ENCODE measurements around the gene ZNF667.

ZNF667 gene

DNA sequence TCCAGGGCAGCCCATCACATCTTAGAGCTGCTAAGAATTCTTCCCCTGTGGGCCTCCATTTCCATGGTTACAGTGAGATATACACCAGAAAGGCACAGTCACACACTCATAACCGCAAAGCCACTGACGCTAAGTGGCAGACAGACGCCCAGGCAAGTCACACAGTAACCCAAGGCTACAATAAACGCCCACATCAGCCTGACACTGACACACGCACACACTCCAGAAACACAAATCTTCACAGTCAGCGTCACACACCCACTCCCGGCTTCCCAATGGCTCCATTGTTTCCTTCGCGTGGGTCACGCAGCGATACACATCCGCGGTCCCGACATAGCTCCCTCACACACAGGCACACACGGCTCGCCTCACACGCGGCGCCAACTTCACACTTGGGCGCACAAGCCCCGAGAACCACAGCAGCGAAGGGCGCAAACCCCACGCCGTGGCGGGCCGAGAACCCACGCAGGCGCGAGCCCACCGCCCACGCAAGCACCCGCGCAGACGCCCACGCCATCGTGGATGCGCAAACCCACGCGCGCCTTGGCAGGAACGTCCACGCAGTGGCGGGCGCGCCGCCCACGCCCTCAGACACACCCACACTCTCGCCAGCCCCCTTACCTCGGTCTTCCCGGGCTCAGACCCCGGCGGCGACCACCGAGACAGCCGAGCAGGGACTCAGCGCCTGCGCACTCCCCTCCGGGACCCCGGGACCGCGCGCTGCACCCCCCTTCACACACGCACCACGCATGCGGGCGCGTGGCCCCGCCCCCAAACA lies at the start of gene ZNF667:
Gene ZNF667 (minus strand): TSS at position 695 of the 778 bp plus-strand sequence. CDS start 14,975 bp downstream, outside the sequence.
- no peak for DNase-seq

DNA sequence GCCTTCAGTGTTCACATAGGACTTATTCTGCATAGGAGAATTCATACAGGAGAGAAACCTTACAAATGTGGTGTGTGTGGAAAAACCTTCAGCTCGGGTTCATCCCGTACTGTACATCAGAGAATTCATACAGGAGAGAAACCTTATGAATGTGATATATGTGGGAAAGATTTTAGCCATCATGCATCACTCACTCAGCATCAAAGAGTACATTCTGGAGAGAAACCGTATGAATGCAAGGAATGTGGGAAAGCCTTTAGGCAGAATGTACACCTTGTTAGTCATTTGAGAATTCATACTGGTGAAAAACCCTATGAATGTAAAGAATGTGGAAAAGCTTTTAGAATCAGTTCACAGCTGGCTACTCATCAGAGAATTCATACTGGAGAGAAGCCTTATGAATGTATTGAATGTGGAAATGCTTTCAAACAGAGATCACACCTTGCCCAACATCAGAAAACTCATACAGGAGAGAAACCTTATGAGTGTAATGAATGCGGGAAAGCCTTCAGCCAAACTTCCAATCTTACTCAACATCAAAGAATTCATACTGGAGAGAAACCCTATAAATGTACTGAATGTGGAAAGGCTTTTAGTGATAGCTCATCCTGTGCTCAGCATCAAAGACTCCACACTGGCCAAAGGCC lies 48.2 kb upstream of the ZNF667 start:
- DNase-seq = no peak

DNA sequence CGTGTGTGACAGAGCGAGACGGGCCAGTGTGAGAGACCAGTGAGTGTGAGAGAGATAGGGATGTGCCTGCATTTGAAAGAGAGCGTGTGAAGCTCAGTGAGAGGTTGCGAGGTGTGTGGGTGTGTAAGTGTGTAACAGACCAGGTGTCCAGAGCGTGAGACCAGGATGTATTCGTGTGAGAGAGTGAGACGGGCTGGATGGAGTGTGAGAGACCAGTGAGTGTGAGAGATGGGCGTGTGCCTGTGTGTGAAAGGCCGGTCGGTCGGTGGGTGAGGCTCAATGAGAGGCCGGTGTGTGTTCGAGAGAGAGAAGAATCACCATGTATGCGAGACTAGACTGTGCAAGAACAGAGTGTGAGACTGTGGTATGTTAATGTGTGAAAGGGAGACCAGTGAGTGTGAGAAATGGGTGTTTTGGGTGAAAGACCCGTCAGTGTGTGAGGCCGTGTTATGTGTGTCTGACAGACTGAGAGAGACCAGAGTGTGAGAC lies 31.2 kb upstream of the ZNF667 start:
- no peak for DNase-seq

DNA sequence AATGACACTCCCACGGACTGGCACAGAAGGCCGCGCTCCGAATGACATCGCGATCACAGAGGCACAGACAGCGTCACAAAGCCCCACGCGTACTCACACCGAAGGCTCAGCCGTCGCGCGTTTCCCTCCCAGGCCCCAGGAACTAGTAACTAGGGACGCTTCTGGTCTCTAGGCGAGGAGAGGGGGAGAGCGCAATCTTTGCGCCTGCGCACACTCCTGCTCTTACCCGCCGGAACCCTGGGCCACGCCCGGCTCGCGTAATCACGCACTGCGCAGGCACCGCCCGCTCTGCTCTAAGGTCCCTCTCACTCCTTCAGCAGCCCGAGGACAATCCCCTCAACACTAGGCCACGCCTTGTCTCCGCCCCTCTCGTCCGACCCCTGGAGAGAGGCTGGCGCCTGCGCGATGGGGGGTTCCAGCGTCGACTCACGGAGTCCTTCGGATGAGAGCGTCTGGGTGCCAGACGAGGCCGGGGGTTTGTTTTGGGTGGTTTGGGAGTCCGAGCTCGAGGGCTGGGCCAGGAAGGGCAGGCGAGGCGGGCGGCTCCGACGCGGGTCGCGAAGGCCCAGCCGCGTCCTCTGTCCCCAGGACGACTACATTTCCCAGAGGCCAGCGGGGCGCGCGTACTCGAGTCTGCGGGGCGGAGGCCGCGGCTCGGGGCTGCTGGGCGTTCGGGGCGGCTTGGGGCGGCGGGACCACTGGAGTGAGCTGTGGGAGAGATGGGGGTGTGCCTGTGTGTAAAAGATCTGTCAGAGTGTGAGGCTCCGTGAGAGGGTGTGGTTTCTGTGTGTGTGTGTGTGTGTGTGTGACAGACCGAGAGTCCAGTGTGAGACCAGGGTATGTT lies 30.5 kb upstream of the ZNF667 start, which contains the start of gene ZNF471:
Gene ZNF471 (plus strand): TSS at position 410 of the 844 bp plus-strand sequence. CDS start 3,717 bp downstream, outside the sequence.
- no peak for DNase-seq

DNA sequence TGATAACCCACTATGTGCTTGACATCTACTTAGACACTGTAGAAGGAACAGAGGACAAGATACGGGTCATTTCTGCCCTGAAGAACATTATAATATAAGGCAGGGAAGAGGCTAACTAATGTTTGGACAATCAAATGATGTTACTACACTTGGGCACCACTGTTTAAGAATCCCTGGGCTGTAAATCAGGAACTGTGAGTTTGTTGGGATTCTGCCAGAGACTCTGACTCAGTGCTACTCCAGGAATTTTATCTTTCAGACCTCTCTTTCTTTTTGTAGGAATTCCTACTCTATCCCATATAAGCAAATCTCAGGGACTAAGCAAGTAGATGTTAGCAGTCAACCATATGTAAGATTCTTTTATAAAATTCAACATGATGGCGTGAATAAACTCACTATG lies 27.4 kb upstream of the ZNF667 start:
- no peak for DNase-seq

DNA sequence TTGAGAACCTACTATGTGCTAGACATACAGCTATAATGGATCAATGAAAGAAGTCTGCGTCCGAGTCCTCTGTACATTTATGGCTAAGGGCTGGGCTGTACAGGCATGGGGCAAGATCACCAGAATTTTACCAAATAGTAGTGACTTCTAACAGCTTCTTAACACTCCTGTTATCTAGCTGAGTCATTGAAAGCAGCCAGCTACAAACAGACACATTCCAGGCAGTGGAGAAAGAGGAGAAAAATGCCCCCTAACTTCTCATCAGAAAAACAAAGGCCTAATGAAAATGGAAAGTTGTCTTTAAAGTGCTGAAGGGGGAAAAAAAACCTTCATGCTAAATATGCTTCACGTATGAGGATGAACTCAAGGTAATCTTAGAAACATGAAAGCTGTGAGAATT lies 14.3 kb upstream of the ZNF667 start:
- no peak for DNase-seq

DNA sequence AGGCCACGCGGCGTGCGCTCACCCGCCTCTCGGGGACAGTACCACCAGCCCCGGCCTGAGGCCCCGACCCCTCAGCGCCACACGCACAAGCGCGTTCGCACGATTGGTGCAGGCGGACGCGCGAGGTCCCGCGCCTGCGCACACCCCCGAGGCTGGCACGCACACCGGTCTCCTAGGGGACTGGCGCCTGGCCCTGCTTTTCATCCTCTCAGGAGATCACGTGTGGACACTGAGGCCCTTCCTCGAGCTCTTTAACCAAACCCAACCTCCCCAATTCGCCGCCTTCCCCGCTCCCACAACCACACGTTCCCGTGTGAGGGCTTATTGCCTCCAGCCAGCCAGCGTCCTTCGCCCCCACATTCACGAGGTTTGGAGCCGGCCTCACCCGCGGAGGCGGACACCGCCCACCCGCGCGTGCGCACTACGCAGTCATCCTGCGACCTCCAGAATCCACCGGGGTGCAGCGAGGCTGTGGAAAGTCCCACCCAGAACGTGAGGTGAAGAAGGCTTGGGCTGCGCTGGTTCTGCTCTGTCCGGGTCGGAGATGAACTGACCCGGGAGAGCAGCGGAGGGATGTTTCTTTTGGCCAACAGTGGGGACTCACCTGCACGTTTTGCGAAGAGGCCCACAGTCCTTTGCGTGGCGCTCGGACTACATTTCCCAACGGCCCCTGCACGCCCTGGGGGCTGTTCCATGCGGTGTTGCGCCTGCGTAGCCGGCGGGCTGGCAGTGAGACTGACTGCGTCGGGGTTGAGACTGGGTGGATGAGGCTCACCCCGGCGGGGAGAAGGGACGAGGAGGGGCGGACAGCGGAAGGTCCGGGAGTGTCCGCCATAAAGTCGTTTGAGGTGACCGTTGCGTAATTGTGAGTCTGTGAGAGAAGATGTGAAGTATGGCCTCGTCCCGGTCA lies 539 bp upstream of the ZNF667 start:
- DNase-seq = no peak

DNA sequence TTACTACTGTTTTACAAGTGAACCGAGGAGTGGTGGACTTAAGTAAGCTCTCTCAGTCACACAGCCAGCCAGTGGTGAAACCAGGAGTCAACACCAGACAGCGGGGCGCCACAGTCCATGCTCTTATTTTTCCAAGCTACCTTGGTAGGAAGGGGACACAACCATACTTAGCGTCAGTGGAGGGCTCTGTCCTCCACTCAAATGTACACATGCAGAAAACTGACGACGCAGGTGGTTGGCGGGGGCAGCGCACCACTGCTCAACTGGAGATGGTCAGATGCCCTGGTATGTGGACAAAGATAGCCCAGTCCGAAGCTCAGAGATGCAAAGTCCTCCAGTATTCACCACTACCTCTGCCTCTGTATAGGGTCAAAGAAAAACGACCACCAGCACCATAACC lies 1.1 kb downstream of the ZNF667 start:
- no peak for DNase-seq

DNA sequence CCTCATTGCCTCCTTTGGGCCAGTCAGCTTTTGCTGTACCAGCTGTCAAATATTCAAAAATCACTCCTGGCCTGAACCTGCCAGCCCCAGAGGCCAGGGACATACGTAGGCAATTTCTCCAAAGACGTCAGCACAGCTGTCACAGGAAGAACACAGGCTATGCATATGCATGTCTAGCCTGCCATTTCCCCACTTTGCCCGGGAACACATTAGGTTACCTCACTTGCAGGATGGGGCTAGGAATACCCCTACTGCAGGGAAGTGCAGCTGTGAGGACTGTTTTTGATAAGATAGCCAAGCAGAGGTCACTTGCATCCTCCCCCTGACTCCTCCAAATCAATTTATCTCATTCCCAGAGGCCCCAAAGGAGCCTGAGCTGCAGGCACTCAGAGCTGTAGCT lies 2.8 kb downstream of the ZNF667 start:
- no peak for DNase-seq

DNA sequence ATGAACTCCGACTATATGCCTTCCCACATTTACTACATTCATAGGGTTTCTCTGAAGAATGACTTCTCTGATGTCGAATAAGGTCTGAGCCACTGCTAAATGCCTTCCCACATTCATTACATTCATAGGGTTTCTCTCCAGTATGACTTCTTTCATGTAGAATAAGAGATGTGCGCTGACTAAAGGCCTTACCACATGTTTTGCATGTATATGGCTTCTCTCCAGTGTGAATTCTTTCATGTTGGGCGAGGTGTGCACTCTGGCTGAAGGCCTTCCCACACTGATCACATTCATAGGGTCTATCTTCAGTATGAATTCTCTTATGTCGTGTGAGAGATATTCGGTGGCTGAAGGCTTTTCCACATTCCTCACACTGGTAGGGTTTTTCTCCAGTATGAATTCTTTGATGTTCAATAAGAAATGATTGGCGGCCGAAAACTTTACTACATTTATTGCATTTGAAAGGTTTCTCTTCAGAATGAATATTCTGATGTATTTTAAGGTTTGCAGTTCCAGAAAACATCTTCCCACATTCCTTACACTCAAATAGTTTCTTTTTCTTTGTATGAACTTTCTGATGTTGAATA lies 35.8 kb downstream of the ZNF667 start:
- no peak for DNase-seq

DNA sequence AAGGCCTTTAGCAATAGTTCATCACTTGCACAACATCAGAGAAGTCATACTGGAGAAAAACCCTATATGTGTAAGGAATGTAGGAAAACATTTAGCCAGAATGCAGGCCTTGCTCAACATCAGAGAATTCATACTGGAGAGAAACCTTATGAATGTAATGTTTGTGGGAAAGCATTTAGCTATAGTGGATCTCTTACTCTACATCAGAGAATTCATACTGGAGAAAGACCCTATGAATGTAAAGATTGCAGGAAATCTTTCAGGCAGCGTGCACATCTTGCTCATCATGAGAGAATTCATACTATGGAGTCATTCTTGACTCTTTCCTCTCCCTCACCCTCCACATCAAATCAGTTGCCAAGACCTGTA lies 53.2 kb downstream of the ZNF667 start:
- no peak for DNase-seq

DNA sequence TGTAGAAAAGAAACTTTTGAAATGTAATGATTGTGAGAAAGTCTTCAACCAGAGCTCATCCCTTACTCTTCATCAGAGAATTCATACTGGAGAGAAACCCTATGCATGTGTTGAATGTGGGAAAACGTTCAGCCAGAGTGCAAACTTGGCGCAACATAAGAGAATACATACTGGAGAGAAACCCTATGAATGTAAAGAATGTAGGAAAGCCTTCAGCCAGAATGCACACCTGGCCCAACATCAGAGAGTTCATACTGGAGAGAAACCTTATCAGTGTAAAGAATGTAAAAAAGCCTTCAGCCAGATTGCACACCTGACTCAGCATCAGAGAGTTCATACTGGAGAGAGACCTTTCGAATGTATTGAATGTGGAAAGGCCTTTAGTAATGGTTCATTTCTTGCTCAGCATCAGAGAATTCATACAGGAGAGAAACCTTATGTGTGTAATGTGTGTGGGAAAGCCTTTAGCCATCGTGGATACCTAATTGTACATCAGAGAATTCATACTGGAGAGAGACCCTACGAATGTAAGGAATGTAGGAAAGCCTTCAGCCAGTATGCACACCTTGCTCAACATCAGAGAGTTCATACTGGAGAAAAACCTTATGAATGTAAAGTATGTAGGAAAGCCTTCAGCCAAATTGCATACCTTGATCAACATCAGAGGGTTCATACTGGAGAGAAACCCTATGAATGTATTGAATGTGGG lies 53.7 kb downstream of the ZNF667 start:
- DNase-seq = no peak

DNA sequence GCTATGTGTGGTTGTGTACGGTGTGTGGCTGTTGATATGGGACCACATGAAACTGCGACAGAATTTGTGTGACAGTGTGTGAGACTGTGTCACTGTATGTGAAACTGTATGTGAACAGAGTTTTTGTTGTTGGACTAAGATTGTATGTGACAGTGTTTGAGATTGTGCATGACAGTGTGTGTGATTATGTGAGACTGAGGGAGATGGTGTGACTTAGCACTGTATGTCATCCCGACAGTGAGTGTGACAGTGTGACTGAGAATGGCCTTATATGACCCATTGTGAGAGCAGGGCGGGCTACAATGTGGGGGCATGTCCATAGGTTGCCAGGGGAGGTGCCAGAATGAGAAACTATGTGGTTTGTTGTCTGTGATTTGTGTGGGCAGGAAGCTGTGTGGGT lies 72.1 kb downstream of the ZNF667 start:
- no peak for DNase-seq

DNA sequence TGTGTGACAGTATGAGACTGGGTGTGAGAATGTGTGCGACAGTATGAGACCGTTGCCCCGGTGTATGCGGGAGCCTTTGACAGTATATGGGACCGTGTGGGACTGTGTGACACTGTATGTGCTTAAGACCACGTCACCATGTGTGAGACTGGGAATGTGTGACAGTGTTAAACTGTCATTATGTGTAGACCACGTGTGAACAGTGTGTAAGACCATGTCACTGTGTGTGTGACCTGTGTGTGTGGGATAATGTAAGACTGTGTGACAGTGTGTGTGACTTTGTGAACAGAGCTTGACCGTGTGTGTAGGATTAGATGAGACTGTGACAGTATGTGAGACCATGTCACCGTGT lies 72.5 kb downstream of the ZNF667 start:
- DNase-seq = no peak

DNA sequence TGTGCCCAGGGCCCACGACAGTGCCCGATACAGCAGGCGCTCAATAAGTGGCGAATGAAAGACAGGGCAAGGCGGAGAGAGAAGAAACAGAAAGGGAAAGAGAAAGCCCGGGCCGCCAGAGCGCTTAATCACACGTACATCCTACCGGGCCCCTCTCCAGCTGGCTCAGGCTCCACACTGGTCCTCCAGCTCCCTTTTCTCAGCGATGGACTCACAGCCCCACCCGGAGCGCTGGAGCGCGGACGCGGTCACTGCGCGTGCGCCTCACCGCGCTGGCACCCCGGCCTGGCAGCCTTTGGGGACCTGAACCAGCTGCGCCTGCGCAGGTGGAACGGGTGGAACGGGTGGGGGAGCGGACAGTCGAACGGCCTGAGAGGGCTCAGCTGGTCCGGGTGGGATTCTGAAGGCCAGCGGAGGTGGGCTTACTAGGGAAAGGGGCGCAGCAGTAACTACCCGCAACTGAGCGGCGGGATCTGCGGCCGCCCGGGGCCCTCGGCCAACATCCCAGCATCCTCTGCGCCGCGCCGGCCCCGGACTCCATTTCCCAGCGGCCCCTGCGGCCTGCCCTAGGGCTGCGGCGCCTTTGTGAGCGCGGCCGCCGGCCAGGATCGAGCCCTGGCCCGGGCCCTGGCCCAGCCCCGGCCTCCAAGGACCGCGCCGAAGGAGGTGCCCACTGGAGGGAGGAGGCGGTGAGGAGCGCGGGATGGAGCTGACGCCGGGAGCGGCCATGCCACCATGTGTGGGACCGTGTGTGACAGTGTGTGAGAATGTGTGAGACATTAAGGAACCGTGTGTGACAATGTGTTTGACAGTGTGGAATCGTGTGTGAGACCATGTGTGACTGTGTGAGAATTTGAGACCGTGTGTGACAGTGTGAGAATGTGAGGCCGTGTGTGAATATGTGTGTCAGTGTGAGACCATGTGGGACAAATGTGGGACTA lies 73.1 kb downstream of the ZNF667 start, which contains the start of gene ZNF583:
Gene ZNF583 (plus strand): TSS at position 569 of the 941 bp plus-strand sequence. CDS start 2,783 bp downstream, outside the sequence.
- DNase-seq = peak; percentile 66

DNA sequence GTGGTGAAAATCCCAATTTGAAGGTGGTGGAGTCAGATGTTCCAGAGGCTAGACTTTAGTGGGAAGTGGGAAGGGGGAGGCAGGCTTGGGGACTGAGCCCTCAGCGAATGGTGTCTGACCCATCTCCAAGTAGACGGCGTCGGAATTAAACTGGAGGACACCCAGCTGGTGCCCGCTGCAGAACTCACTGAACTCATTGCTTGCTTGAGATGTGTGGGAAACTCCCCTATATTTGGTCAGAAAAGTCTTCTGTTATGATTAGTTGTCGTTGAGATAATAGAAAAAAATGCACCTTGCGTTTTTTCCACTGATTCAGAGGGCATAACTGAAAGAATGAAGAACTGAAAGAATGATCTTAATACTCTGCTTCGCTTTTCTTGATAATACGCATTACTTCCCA lies 73.9 kb downstream of the ZNF667 start:
- no peak for DNase-seq

DNA sequence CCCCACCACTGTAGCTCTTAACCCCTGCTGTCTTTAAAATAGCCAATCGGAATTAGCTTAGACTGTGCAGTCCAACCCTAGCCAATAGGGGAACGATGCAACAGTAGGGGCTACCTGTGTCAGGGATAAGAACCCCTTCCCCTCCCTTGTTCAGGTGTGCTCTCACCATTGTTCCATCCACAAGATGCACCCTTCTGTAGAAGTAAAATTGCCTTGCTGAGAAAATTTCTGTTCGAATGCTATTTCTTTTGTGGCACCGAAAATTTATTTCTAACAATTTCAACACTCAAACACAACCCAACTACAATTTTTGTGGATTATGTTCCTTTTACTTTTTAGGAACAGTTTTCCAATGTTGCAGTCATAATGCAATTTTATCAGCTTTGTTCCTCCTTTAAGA lies 76.7 kb downstream of the ZNF667 start:
- no peak for DNase-seq

DNA sequence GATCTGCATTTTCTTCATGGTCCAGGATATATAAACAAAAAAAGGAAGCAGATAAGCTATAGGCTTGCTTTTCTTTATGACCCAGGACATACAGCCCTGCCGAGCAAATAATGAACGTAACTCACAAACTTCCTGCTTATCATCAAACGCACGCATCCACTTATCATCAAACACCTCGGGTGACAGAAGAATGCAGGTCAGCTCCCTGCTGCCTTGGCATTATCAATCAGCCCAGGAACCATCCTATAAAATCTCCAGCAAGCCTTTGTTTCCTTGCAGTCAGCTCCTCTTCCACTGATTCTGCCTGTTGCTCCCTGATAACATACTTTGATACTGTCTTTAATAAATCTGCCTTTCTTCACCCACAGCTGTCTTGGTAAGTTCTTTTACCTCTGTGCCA lies 78.3 kb downstream of the ZNF667 start:
- DNase-seq = no peak

DNA sequence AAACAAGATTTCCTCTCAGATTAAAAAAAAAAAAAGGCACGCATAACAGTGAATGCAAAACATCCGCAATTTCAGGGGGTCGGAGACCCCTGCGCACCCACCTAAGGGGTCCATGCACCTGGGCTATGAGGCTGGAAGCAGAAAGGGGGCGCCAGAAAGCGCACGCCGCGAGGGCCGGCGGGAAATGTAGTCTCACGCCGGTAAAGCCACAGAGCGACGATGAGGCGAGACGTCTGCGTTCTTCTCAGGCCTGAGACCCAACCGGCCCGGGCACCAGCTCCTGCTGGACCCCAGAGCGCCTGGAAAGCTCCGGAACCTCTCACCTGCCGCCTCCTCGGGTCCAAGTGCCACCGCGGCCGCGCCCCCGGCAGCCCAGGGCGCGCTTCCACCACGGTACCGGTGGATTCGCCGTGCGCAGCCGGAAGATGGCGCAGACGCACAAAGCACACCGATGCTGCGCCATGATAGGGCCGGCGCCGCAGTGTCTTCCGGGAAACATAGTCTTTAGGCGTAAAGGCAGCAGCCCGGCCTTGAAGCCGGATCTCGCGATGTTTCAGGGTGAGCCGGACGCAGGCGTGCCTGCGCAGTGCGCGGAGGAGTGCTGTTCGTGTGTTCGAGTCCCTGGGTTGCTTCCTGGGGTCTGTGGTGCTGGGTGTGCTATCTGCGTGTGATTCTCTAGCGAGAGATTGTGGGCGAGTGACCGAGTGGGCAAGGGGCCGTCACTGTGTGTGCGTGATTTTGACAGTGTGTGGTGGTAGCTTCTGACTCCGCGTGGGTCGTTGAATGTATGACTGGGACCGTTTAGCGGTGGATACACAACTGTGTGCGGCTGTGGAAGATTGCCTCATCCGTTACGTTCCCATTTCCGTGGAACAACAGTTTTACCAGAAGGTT lies 83.8 kb downstream of the ZNF667 start, which contains the start of gene ZNF582:
Gene ZNF582 (minus strand): TSS at position 416 of the 894 bp plus-strand sequence. CDS start 1,782 bp downstream, outside the sequence.
- DNase-seq = peak; percentile 70

All from NCI-H2107 (cell line).